Fibroblast of the aortic adventitia (primary cell): ENCODE results near the gene CCNDBP1. TPM values are rescaled to one million over a fixed set of nuclear protein-coding genes. Genes with fewer than 3 reads are reported as not detected.
"Not testable (repeated sequence)": the region's sequence is repeated elsewhere in the genome, so short reads cannot be mapped to it uniquely, and the experiment has no call there.

Experiments
- DNase-seq: peaks from one replicate; pipeline ENCODE4 v3.0.0-alpha.2; 2010; ENCODE audit warnings: low read depth
- H3K4me3 ChIP-seq: 2 replicates; pipeline ENCODE4 v1.5.1; 2011; ENCODE audit warnings: low read depth, mild to moderate bottlenecking, control low read depth, low read length, moderate library complexity
- total RNA-seq: library from RNA; depleted of rRNA; stranded (reverse); fragments of >200 nt; gene quantifications from 2 replicates; pipeline ENCODE4 v1.2.3, GENCODE V29; 2012; ENCODE audit warnings: low replicate concordance
- TF ChIP-seq, protein P1 (sequence below): IDR thresholded peaks from 2 replicates; pipeline ENCODE4 v1.5.1; 2011; ENCODE audit warnings: mild to moderate bottlenecking, low read length, control low read depth, inconsistent platforms; ENCODE audit not compliant: insufficient read depth

CCNDBP1 gene
- total RNA-seq, 1 donor: 61.2 TPM

DNA sequence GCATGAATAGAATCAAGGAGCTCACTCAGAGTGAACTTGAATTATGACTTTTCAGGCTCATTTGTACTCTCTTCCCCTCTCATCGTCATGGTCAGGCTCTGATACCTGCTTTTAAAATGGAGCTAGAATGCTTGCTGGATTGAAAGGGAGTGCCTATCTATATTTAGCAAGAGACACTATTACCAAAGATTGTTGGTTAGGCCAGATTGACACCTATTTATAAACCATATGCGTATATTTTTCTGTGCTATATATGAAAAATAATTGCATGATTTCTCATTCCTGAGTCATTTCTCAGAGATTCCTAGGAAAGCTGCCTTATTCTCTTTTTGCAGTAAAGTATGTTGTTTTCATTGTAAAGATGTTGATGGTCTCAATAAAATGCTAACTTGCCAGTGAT is 9.6 kb downstream of the CCNDBP1 start:
- DNase-seq: no peak
- TF ChIP-seq, protein P1, sequence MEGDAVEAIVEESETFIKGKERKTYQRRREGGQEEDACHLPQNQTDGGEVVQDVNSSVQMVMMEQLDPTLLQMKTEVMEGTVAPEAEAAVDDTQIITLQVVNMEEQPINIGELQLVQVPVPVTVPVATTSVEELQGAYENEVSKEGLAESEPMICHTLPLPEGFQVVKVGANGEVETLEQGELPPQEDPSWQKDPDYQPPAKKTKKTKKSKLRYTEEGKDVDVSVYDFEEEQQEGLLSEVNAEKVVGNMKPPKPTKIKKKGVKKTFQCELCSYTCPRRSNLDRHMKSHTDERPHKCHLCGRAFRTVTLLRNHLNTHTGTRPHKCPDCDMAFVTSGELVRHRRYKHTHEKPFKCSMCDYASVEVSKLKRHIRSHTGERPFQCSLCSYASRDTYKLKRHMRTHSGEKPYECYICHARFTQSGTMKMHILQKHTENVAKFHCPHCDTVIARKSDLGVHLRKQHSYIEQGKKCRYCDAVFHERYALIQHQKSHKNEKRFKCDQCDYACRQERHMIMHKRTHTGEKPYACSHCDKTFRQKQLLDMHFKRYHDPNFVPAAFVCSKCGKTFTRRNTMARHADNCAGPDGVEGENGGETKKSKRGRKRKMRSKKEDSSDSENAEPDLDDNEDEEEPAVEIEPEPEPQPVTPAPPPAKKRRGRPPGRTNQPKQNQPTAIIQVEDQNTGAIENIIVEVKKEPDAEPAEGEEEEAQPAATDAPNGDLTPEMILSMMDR: no peak

DNA sequence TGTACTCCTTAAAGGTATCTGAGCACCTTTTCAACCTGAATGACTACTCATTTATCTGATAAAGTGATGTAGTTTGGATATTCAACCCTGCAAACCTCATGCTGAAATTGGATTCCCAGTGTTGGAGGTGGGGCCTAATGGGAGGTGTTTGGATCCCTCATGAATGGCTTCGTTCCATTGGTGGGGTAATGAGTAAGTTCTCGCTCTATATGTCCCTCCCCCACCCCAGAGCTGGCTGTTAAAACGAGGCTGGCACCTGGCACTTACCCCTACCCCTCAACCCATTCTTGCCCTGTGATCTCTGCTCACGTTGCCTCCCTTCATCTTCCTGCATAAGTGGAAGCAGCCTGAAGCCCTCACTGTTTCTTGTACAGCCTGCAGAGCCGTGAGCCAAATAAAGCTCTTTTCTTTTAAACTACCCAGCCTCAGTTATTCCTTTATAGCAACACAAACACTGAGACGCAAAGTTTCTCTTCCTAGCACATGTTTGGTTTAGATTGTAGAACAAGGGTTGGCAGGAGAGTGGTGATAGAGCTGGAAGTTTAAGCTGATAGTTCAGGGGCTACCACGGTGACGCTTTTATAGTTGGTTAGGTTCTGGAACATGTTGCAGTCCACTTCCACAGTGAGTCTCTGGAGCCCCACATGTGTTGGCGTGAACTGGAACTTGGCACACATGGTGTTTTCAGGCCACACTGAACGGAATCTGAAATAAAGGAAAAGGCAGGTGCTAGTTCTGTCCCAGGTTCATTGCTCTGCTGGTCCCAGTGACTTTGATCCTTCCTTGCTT is 11.8 kb downstream of the CCNDBP1 start:
- TF ChIP-seq, protein P1: no peak
- H3K4me3 ChIP-seq: no peak overlapping the region
- DNase-seq: no peak

More for the DNA sequence above, 9.6 kb downstream of the CCNDBP1 start:
- no peak overlapping the region for H3K4me3 ChIP-seq

DNA sequence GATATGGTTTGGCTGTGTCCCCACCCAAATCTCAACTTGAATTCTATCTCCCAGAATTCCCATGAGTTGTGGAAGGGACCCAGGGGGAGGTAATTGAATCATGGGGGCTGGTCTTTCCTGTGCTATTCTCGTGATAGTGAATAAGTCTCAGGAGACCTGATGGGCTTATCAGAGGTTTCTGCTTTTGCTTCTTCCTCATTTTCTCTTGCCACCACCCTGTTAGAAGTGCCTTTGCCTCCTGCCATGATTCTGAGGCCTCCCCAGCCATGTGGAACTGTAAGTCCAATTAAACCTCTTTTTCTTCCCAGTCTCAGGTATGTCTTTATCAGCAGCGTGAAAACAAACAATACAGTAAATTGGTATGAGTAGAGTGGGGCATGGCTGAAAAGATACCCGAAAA is 12.6 kb downstream of the CCNDBP1 start:
- H3K4me3 ChIP-seq, DNase-seq: not testable (repeated sequence)

DNA sequence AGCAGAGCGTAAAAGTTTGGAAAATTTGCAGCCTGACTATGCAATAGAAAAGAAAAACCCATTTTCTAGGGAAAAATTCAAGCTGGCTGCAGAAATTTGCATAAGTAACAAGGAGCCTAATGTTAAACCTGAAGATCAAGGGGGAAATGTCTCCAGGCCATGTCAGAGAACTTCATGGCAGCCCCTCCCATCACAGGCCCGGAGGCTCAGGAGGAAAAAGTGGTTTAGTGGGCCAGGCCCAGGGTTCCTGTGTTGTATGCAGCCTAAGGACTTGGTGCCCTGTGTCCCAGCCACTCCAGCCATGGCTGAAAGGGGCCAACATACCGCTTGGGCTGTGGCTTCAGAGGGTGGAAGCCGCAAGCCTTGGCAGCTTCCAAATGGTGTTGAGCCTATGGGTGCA is 13.4 kb downstream of the CCNDBP1 start:
- not testable (repeated sequence) for DNase-seq, H3K4me3 ChIP-seq

DNA sequence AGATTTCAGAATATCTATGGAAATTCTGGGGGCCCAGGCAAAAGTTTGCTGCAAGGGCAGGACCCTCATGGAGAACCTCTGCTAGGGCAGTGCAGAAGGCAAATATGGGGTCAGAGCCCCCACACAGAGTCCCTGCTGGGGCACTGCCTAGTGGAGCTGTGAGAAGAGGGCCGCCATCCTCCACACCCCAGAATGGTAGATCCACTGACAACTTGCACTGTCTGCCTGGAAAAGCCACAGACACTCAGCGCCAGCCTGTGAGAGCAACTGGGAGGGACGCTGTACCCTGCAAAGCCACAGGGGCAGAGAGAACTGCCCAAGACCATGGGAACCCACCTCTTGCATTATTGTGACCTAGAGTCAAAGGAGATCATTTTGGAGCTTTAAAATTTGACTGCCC is 13.8 kb downstream of the CCNDBP1 start:
- no peak for DNase-seq
- TF ChIP-seq, protein P1: no peak
- no peak overlapping the region for H3K4me3 ChIP-seq

DNA sequence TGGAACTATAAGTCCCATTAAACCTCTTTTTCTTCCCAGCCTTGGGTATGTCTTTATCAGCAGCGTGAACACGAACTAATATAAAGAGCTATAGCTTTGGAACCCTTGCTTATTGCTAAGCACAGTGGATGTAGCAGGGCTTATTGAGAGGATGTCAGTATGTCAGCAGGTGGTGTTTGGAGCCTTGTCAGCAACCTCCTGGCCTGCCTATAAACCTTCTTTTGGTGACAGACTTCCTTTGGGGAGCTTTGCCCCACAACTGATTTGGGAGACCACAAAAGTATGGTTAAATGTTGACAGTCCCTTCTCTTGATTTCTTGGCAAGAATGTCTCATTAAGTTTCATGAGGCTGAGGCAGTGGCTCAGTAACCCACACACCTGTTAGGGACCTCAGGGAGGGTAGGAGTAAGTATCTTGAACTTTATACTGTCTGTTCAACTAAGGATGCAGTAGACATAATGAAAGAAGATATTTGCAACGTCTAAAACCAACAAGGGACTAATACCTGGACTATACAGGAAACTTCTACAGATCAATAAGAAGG is 14.8 kb downstream of the CCNDBP1 start:
- H3K4me3 ChIP-seq: no peak overlapping the region
- TF ChIP-seq, protein P1: no peak
- DNase-seq: no peak

DNA sequence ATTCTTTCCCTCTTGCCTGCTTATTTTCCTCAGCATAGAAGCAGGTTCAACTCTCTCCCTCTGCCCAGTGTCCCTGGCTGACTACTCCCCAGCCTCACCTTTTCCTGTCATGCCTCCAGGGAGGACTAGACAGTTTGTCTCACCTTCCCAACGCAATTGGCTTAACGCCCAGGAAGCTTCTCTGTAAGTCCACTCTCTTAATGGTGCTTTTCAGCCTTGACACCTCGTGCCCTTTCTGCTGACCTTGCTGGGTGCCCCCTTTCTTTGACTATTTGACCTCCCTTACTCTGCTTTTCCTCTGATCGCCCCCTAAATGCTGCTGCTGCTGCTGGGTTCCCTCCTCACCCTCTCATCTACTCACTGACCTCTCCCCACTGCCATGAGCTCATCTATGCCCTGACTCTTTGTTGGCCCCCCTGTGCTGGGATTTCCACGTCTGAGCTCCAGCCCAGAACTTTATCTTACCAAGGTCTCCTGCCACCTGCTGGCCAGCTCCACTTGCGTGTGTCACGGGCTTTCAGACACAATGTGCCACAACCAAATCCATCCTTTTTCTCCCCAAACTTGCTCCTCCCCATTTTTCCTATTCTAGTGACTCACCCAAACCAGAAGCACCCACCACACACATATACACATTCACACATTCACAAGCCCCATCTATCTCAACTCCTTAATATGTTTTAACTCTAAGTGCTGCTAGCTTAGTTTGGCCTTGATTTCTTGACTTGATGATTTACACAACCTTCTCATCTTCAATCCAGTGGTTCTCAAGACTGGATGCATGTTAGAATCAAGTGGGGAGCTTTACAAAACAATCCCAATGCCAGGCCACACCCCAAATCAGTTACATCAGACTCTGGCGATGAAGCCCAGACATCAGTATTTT is 19.1 kb downstream of the CCNDBP1 start:
- DNase-seq: peak; percentile 68

More for the DNA sequence above, 19.1 kb downstream of the CCNDBP1 start:
- H3K4me3 ChIP-seq: no peak overlapping the region
- TF ChIP-seq, protein P1: peak; percentile 70
